Left ventricle myocardium inferior (tissue), 1 donor: Measurements from ENCODE around the gene MYRF. TPM values are rescaled to one million over a fixed set of nuclear protein-coding genes. Genes with fewer than 3 reads are reported as not detected.

ENCODE experiments used
- DNase-seq: peaks from one replicate; pipeline ENCODE4 v3.0.0-alpha.2; 2020
- H3K27ac ChIP-seq: fragments of 200-600 bp; replicated peaks from 2 replicates; pipeline ENCODE4 v1.8.0; 2021
- H3K27me3 ChIP-seq: fragments of 200-600 bp; 2 replicates; pipeline ENCODE4 v1.8.0; 2021; ENCODE audit warnings: low read depth
- H3K36me3 ChIP-seq: fragments of 200-600 bp; 2 replicates; pipeline ENCODE4 v1.8.0; 2021
- H3K4me1 ChIP-seq: fragments of 200-600 bp; 2 replicates; pipeline ENCODE4 v1.8.0; 2021
- H3K4me3 ChIP-seq: fragments of 200-600 bp; 2 replicates; pipeline ENCODE4 v1.8.0; 2021; ENCODE audit warnings: mild to moderate bottlenecking, moderate library complexity
- H3K9me3 ChIP-seq: fragments of 200-600 bp; replicated peaks from 2 replicates; pipeline ENCODE4 v1.8.0; 2021
- intact Hi-C: fragments of 100-400 bp; cut with micrococcal nuclease; formaldehyde crosslinking; loops from one replicate; pipeline ENCODE4 v1.11.0; 2022
- total RNA-seq: library from RNA; stranded (reverse); fragmentation: NEBNext Ultra II Directional; extraction: Animal tissue kit (Norgen Biotek cat#: 25700); gene quantifications from one replicate; pipeline ENCODE4 v1.2.1, GENCODE V29; 2021
- TF ChIP-seq, protein P1 (sequence below): fragments of 200-600 bp; IDR thresholded peaks from 2 replicates; pipeline ENCODE4 v1.8.0; 2021; ENCODE audit warnings: antibody characterized with exemption, mild to moderate bottlenecking, borderline replicate concordance
- donor health status: DM: no; HTN: yes; CAD: no; lungs with severe emphysema.

The MYRF gene
- total RNA-seq, 1 donor from 2014 or later, result 0.14 TPM

DNA sequence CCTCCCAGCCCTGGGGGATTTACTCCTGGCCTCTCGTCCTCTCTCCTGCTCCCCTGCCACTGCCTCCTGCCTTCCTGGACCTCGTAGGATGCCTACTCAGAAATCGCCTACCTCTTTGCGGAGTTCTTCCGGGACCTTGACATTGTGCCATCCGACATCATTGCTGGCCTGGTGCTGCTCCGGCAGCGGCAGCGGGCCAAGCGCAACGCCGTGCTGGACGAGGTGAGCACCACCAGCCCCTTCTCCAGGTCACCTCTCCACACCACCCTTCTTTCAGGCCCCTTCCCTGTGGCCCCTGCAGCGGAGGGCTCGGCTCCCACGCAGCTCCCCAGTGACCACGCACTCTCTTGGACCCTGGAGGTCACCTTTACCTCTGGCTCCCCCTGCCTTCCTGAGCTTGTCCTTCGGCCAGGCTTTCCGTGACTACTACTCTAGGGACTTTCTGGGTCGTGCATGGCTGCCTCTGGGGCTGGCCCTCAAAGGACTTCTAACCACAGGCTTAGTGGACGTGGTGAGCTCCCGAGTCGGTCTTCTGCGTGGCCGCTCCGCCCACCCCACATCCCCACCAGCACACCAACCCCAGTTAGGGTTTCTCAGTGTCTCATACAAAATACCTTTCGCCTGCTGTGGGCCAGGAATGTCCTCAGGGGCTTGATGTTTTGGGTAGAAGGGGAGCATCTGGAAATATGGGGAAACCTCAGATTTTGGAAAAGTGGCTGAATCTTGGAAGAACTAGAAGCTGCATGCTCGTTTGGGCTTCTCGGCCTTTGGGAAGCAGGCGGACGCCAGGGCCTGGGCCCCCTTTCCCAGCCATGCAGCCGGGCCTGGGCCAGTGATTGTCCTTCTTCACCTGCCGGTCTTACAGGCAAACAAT lies 24.1 kb upstream of the MYRF start:
- Histone ChIP-seq H3K36me3 (peaks cover 22% of the 10 kb centered on the region), H3K27ac (no peak overlapping the region)
- no peak for DNase-seq

DNA sequence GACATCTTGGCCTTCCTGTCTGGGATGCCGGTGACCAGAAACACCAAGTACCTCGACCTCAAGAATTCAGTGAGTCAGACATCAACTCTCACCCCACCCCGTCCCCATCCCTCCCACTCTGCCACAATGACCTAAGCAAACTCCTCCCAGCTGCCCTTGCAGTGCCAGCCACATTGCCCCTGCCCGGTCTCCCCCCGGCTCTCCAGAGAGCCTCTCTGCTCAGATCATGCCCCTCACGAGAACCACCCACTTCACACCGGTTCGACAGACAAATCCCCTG lies 23.6 kb upstream of the MYRF start:
- intact Hi-C loops, result no loop called here
- H3K27ac ChIP-seq, result no peak overlapping the region
- TF ChIP-seq, protein P1, sequence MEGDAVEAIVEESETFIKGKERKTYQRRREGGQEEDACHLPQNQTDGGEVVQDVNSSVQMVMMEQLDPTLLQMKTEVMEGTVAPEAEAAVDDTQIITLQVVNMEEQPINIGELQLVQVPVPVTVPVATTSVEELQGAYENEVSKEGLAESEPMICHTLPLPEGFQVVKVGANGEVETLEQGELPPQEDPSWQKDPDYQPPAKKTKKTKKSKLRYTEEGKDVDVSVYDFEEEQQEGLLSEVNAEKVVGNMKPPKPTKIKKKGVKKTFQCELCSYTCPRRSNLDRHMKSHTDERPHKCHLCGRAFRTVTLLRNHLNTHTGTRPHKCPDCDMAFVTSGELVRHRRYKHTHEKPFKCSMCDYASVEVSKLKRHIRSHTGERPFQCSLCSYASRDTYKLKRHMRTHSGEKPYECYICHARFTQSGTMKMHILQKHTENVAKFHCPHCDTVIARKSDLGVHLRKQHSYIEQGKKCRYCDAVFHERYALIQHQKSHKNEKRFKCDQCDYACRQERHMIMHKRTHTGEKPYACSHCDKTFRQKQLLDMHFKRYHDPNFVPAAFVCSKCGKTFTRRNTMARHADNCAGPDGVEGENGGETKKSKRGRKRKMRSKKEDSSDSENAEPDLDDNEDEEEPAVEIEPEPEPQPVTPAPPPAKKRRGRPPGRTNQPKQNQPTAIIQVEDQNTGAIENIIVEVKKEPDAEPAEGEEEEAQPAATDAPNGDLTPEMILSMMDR, result no peak
- no peaks in the 10 kb centered on the region for H3K9me3 ChIP-seq
- no peak for DNase-seq
- no peaks in the 10 kb centered on the region for H3K27me3 ChIP-seq
- peaks cover 29% of the 10 kb centered on the region for H3K4me1 ChIP-seq
- no peak overlapping the region for H3K4me3 ChIP-seq
- H3K36me3 ChIP-seq, result peaks cover 17% of the 10 kb centered on the region

More for the DNA sequence above, 24.1 kb upstream of the MYRF start:
- Histone ChIP-seq H3K9me3 (no peaks in the 10 kb centered on the region), H3K4me1 (peaks cover 25% of the 10 kb centered on the region), H3K27me3 (no peaks in the 10 kb centered on the region), H3K4me3 (no peak overlapping the region)
- TF ChIP-seq, protein P1, result no peak
- intact Hi-C loops, result no loop called here

DNA sequence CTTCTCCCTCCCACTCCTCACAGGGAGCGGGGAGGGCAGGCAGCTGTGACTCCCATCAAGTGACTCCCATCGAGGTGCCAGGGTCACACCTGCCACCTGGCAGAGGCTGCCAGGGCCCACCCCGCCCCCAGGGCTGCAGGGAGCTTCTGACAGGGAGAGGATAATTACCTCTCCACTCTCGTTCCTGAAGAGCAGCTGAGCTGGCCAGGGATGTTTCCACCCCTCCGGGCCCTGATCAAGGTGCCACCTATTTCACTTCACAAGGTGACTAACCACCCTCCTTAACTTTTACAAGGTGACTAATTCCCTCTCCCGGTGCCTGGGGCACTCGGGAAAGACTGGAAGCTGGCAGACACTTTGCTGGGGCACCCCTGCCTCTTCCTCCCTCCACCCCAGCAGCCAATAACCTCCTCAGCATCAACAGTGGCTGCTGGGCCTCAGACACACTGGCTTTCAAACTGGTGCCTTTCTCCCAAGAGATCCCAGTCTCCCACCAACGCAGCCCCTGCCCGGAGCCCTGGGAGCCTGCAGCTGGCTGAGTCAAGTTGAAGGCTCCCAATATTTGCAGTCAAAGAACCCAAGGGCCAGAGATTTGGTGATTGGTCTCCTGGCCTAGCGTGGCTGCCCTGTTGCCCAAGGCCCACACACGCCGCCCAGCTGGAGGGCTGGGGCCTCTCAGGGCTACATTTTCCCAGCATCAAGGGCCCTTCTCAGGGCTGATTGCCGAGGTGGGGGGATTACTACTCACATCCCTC lies 22.0 kb upstream of the MYRF start:
- Histone ChIP-seq H3K9me3 (no peaks in the 10 kb centered on the region), H3K27ac (no peak overlapping the region), H3K4me3 (no peak overlapping the region), H3K36me3 (peaks cover 22% of the 10 kb centered on the region), H3K27me3 (no peaks in the 10 kb centered on the region), H3K4me1 (peaks cover 29% of the 10 kb centered on the region)
- intact Hi-C loops, result no loop called here
- DNase-seq, result no peak
- TF ChIP-seq, protein P1, result no peak

DNA sequence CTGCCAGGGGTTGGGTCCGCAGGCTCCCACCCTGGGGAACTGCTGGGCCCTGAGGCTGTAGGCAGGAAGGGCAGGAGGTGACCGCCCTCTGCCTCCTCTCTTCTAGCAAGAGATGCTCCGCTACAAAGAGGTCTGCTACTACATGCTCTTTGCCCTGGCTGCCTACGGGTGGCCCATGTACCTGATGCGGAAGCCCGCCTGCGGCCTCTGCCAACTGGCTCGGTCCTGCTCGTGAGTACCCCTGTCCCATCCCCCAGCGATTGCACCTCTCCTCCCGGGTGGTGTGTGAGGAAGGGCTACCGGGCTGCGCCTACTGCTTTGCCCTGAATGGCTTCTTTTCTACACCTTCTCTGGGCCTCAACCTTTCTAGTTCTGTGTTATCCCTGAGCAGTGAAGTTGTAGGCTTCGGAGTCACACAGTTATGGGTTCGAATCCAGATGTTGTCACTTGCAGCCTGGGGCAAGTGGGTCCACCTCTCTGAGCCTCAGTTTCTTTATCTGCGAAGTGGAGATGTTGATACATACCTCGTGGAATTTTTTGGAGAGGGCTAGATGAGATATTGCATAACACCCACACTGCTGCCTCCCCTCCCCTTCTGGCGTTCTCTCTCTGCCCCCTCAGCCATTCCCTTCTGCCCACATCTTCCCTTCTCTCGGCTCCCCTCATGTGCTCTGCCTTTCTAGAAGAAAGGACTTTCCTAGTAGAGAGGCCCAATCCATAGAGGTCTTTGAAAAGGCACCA lies 21.1 kb upstream of the MYRF start:
- intact Hi-C loops, result no loop called here

More for the DNA sequence above, 21.1 kb upstream of the MYRF start:
- no peaks in the 10 kb centered on the region for H3K27me3 ChIP-seq
- H3K36me3 ChIP-seq, result peaks cover 24% of the 10 kb centered on the region
- TF ChIP-seq, protein P1, result no peak
- H3K4me1 ChIP-seq, result peaks cover 29% of the 10 kb centered on the region
- H3K27ac ChIP-seq, result no peak overlapping the region
- H3K4me3 ChIP-seq, result no peak overlapping the region
- H3K9me3 ChIP-seq, result no peaks in the 10 kb centered on the region
- no peak for DNase-seq
